CD4-positive, alpha-beta T cell treated with Interleukin-10 for 1 hour (primary cell): Measurements from ENCODE around the gene ACTL7A.

Experiments
- DNase-seq: peaks from one replicate; pipeline ENCODE4 v3.0.0-alpha.2; 2020

The ACTL7A gene

DNA sequence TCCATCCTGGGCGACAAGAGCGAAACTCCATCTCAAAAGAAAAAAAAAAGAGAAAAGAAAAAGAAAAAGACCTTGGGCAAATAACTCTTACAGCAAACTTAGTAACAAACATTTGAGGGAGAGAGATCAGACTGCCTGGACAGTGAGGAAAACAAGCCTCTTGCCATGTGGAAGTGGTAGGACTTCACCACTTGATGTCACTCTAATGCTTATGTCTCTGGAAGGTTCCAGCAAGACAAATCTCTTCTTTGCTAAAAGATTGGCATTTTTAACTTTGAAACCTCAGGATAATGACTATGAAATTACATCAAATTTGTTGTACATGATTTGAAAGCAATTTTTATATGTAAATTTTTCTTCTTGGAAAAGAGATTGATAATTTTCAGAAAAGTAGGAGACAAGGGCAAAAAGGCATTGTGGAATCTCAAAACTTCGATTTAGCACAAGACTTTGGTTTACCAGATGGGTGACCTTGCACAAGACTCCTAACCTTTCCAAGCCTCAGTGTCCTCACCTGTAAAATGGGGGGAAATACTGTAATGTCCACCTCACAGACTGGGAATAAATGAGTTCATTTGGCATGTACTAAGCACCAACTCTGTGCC is 11.7 kb upstream of the ACTL7A start:
- no peak for DNase-seq

DNA sequence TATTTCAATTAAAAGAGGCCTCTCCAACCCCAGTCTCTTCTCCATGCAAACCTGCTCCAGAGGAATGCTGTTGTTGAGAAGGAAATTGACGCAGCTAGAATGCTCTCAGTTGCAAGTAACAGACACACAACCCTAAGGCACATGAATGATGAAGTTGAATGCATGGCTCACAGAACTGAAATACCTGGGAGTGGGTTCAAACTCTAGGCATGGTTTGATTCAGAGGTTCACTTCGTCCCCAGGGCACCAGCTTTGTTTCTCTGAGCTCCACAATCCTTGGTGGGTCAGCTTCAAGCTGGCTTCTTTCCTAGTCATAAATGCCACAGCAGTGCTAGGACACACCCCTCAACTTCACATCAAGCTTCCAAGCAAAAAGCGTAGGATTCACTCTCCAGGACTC is 10.9 kb upstream of the ACTL7A start:
- no peak for DNase-seq

DNA sequence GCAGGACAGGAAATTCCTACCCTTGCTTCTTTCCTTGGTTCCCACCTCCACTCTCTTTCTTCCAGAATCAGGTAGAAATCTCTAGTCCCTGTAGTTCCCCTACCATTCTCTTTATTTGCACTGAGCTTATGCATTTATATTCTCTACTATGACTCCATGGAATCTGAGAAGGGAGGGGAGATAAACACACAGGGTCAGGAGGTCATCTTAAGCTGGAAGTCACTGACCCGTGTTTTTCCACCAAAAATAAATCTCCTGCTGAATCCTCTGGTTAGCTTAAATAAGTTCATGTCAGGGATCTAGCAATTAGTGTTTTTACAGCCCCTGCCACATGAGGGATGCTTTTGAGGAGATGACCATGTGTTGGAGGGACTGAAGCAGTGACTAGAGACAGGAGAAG is 10.0 kb upstream of the ACTL7A start:
- DNase-seq = no peak

DNA sequence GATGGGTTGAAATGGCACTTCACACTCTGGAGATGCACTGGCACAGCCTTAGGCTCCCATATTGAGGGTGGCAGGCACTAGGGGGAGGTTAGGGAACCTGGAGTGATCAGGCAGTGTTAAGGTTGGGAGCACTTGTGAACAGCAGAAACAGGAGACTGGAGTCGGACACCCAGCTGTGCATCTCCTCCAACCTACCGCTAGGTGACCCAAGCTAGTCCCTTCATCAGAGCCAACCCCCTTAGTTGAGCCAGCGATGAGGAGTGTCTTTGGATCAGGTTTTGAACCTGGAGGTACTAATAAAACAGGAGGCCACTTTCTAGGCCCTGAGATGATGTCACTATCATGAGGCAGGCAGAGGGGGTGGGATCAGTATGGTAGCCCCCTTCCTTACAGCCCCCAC is 8.0 kb upstream of the ACTL7A start:
- DNase-seq = no peak

DNA sequence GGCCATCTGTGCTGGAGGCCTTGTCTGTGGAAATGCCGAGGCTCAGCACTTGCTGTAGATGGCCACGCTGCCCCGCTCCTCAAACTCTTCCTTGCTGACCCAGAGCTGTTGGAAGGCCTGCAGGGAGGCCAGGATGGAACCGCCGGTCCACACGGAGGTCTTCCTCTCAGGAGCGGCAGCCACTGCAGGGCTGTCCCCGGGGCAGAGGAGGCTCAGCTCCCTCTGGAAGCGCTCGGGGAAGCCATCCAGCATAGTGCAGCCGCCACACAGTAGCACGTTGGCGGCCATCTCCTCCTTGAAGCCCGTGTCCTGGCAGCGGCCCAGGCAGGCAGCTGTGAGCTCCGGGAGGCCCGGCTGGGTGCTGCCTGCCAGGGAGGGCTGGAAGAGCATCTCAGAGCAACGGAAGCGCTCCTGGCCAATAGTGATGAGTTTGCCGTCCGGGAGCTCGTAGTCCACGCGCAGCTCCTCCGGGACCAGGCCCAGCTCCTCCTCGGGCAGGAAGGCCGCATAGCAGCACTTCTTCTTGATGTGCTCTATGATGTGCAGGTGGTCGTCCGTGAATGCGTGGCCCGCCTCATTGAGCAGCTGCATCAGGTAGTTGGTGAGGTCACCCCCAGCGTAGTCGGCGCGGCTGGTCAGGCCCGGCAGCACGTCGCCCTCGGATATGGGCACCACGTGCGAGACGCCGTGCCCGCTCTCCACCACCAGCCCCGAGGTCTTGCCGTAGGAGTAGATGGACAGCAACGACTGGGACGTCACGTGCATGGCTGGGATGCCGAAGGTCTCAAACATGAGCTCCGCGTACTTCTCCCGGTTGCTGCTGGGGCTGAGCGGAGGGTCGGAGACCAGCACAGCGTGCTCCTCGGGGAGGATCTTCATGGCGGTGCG is 7.2 kb upstream of the ACTL7A start:
- DNase-seq = no peak

DNA sequence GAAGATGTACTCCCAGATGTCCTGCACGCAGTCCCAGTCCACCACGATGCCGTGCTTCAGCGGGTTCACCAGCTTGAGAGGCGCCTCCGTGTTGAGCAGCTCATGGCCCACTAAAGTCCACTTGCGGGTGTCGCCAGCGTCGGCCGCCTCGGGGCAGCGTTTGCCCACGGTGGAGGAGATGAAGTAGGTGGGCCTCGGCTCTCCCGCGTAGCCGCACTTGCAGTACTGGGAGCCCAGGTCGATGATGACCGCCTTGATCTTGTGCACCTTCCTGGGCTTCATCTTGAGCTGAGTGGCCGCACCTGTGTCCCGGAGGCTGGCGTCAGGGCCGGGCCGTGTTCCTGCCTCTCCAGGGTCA is 6.6 kb upstream of the ACTL7A start:
- no peak for DNase-seq

DNA sequence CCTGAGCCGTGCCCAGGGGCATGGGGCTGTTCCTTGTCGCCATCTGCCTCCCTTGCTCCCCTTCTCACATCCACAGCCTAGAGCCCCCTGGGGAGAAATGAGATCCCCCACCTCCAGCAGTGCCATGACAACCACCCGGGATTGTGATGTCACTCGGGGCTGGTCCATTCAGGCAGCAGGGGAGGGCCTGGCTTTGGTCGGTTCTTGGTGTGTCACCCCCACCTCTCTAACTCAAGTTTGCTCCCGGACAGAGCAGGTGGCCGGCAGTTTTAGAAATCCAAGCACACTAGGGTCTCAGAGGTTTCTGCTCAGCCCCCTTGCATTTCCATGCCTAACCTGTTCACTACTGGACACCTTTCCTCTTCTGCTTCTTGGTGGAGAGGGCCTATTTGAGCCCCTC is 6.2 kb upstream of the ACTL7A start, which contains the start of gene ACTL7B:
Gene ACTL7B, minus strand, starts transcription at position 99 of the 400 bp plus-strand sequence. Its CDS starts 56 bp downstream, at position 43.
- DNase-seq = no peak

DNA sequence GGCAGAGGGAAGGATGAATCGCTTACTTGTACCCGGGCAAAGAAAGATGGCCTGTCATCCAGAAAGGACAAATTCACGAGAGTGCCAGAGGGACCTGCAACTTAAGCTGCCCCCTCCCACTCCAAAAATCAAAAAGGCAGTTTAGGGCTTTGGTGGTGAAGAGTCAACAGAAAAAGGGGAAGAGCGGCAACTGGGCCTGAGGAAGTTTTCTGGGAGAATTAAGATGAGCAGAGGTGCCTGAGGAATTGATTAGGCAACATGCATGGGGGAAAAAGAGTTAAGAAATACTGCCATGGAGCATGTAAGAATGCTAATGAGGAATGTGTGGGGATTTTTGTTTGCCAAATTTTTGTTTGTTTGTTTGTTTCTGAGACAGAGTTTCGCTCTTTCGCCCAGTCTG is 4.5 kb upstream of the ACTL7A start:
- DNase-seq = no peak

DNA sequence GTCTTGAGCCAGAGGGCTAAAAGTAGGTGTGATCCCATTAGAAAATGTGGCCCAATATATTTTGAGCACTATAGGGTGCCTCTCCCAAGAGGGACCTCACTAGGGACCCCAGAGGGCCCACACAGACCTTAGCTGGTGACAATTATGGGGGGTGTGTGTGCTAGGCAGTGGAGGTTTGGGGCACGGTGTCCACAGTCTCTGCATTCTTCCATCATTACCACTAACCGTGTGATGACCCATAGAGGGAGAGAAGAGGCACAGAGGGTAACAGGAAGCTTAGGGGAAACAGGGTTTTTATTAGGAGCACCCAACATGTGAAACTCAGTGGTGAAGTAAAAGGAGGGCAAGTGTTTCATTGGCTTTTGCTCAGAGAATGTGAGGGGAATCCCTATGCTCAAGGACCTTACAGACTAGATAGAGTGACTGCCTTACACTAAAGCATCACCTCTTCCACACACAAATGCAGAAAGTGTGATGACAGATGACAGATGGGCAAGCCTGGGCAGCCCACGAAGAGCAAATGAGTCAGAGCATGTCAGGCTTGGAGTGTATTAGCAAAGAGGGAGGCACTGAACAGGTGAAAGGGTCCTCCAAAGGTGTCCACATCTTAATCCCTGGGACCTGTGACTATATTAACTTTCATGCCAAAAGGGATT is 2.5 kb upstream of the ACTL7A start:
- DNase-seq = no peak

DNA sequence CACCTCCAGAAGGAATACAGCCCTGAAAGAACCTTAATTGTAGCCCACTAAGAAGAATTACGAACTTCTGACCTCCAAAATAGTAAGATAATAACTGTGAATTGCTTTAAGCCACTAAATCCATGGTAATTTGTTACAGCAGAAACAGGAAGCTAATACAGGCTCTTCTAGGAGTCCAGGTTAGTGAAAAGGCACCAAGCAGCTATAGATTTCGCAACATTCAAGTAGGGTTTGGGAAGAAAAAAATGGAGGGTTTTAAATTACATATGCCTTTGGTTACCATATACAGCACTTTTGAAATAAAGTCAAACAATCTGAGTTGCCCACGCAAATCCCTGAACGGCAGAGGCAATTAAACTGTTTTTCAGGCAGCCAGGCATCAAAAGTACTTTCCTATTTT is 1.7 kb upstream of the ACTL7A start:
- no peak for DNase-seq

DNA sequence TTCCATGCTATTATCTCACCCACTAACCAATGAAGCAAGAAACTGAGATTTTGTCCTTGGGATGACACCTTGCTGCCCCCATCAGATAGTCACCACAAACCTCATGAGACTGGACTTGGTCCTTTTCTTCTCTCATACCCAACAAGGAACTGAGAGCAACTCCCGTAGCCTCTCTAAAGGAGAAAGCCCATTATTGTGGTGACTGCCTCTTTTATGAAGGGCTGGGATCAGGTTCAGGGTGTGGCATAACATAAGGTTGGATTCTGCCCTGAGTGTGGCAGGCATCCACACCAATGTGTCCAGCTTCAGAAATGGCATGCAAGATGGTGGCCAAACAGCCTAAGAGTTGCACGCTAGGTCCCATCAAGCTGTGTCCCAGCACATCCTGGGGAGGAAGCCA is 1.3 kb upstream of the ACTL7A start:
- DNase-seq = no peak

DNA sequence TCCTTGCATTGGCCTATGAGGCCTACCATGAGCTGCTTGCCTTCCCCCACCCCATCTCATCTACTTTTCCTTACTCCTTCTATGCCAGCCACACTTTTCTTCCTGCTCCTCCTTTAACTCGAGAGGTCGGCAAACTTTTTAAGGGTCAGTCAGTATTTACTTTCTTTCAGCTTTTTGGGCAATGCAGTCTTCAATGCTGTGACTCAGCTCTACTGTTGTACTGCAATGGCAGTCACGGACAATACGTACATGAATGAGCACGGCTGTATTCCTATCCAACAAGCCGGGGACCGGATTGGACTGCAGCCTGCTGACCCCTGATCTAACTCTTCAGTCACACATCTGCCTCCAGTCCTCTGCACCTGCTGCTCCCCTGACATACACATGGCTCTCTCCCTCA is 602 bp upstream of the ACTL7A start:
- no peak for DNase-seq

DNA sequence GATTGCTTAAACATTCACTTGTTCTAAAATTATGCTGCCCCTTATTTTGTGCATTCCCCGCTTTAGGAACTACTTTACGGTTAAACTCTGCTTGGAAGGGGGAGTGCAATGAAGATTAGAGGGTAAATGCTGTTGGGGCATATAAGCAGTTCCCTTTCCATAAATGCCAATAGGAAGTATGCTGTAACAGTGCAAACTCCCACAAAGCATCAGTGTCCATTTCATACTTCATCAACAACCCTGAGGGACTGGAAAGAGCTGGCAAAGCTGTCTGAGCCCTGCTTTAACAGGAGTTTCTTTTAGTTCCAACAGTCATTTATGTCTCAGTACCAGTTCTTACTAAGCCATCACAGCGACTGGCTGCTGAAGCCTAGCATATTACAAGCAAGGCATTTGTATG is 1.8 kb downstream of the ACTL7A start:
- DNase-seq = no peak

DNA sequence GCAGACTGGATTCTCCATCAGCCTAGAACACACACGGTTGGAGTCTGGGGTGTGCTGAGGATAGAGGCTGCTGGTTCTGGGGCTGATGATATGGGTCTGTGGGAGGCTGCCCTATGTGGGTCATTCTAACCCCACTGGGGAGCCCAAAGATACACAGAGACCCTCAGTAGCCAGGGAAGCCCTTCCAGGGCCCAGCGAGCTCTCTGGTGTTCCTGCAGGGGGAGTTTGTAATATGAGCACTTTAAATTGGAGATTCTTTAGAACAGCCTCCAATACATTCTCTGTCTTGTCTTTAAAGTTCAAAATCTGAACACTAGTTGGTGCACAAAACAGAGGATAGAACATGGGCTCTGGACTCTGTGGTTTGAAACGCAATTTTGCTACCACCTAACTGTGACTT is 2.4 kb downstream of the ACTL7A start:
- DNase-seq = no peak

DNA sequence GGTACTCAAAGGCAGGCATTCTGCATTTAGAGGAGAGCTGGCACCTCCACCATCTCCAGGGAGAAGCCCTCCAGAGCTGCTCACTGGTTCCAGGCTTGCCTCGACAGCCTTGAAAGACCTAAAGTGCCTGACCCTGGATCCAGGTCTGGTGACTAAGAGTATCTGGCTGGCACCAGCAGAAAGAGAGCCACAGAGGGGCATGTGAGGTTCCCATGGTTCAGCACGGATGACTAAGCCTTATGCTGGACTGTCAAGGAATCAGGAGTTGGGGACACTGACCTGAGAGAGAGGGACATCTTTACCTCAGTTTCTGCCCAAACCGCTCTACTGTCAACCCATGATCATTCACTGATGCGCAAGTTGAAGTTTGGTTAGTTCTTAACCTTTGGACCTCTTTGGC is 3.0 kb downstream of the ACTL7A start:
- no peak for DNase-seq

DNA sequence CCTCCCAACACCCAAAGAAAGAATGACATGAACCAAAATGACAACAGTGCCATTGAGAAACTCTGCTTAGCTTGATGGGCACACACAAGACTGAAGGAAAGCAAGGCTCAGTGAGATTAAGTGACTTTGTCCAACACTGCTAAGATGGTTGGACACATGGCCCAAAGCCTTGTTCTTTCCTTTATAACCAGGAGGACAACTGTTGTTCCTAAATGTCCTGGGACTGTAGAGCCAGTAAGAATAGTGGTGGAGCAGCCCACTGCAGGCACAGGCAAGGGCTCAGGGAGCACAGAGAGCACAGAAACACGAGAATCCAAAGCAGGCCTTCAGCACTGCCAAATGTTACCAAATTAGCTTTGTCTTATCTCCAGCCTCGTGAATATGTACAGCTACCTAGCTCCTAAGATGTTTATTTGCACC is 3.9 kb downstream of the ACTL7A start:
- DNase-seq = no peak

DNA sequence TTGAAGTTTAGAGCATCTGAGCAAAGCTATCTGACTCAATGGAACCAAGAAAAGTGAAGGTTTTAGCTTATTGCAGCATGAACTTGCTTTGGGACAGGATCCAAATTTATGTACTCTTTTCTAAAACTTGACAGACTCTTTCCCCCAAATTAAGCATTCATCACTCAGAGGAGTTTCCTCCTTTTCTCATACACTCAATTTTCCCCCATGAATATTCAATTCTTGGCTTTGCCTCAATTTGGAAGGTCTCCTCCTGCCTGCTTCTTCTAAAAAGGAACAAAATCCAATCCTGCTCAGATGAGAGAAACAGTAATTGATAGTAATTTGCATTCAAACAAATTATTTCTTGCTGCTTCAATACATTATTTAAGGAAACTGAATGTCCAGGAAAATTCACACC is 5.0 kb downstream of the ACTL7A start:
- DNase-seq = no peak

DNA sequence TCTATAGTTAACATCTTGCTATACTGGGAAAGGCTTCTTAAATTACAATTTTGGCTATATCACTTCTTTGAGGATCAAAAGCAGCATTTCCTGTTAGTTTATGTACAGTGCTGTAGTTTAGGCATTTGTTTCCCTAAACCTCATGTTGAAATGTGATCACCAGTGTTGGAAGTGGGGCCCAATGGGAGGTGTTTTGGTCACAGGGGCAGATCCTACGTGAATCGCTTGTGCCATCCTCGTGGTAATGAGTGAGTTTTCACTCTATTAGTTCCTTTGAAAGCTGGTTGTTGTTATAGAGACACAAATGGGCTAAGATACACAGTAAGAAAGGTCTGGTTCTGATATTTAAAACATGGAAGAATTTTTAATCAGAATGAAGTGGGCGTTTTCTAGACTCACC is 5.8 kb downstream of the ACTL7A start:
- no peak for DNase-seq

DNA sequence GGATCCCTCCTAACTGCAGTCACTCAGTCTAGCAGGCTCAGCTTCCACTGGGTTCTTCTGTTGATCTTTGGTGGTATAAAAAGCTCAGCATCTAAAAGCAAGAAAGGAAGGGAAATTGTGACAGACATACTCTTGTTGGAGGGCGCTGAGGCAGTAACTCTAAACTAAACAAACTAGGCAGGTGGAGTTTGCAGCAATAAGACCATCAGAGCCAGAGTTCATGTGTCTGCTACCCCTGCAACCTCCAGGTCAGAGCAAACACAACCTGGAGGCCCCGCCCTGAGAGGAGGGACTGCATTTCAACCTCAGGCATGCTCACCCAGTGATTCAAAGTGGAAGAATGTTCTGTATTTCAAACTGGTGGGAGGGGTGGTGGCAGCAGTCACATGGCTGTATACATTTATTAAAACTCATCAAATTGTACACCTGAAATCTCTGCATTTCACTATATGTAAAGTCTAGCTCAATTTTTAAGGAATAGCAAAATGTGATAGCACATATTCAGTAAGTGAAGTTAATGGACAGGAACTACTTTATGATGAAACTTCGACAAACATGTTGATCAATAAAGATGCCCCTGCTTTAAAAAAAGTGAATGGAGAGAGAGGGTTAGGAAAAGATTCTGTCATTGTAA is 7.1 kb downstream of the ACTL7A start:
- DNase-seq = no peak

DNA sequence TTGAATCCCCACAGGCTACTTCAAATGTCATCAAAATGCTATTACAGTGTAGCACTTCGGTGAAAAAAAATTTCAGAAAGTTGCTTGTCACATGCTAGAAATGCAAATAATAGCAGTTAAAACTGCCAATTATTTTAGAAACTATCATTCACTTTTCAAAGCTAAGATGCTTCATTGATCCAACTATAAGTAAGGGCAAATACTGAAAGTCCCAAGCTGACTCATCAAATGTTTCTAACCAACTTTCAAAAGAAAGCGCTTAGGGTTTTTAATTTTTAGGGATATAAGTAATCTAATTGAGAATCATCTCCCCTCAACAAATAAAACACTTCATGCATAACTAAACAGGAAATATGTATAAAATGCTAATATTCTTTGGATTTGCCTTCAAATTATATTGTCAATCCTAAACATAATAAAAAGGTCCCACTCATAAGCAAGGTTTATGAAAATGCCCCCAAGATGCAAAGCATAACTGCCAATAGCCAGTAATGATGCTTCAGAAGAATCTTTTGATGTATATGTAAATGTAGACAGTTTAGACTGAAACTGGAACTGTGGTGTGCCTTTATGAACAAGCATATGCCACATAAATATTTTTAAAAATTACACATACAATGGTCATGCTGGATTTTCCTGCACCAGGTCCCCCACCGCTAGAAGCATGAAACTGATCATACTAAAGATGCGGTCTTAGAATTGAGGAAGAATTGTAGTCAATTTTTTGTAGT is 12.2 kb downstream of the ACTL7A start:
- no peak for DNase-seq

DNA sequence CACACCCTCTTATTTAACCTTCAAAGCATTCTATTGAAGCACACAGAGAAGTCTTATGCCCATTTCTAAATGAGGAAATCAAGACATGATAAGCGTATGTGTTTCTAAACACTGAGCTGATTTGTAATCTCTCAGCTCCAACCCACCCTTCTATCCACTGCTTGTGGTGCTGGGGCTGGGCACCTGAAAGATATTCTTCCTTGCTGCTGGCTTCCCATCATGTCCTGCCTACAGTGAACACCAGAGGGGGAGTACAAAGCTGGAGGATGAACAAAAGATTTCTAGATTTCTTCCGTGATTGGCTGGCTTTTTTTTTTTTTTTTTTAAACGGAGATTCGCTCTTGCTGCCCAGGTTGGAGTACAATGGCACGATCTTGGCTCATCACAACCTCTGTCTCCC is 14.4 kb downstream of the ACTL7A start:
- no peak for DNase-seq

DNA sequence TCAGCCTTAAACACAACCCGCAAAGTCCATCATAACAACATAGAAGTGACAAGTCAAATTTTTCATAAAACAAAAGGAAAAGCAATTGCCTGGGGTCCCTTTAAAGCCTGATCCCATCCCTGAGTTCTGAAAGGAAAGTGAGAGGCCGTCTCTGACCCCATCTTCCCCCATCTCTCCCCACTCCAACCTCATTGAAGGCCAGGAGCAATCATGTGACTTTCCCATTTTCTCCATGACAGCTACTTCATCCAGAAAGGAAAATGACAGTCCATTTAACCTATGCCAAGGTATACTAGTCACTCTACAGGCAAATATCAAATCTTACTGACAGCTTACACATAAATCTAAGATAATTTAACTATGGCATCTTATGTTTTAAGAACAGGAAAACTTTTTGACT is 15.5 kb downstream of the ACTL7A start:
- DNase-seq = no peak

DNA sequence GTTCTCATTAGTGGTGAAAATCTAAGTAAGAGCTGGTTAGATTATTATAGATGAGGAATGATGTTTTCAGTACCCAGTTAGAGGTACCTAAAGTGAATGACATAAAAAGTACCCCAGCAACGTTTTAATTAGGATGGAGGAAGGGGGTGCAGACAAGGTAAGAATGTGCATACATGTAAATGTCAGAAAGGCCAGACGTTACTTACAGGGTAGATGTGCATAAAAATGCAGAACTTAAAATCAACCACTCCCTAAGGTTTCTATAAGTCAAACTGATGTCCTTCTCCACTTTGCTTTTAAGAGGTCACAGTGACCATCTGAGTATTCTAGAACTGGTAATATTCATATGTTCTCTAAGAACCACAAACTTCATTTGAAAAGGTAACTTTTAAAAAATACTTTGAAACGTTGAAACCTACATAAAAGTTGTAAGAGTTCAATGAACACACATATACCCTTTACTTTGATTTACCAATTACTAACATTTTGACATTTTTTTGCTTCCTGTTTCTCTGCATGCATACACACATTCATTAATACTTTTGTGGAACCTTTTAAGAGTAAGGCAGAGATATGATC is 18.8 kb downstream of the ACTL7A start:
- no peak for DNase-seq
